HG03159 (cell line): ENCODE measurements around the gene KRTAP12-1.

ENCODE experiments used
- ATAC-seq: cut with Tn5 transposase; IDR thresholded peaks from one replicate; pipeline ENCODE4 v1.9.1; 2021; ENCODE audit warnings: mild to moderate bottlenecking, moderate library complexity; ENCODE audit not compliant: unreplicated experiment

KRTAP12-1 gene

DNA sequence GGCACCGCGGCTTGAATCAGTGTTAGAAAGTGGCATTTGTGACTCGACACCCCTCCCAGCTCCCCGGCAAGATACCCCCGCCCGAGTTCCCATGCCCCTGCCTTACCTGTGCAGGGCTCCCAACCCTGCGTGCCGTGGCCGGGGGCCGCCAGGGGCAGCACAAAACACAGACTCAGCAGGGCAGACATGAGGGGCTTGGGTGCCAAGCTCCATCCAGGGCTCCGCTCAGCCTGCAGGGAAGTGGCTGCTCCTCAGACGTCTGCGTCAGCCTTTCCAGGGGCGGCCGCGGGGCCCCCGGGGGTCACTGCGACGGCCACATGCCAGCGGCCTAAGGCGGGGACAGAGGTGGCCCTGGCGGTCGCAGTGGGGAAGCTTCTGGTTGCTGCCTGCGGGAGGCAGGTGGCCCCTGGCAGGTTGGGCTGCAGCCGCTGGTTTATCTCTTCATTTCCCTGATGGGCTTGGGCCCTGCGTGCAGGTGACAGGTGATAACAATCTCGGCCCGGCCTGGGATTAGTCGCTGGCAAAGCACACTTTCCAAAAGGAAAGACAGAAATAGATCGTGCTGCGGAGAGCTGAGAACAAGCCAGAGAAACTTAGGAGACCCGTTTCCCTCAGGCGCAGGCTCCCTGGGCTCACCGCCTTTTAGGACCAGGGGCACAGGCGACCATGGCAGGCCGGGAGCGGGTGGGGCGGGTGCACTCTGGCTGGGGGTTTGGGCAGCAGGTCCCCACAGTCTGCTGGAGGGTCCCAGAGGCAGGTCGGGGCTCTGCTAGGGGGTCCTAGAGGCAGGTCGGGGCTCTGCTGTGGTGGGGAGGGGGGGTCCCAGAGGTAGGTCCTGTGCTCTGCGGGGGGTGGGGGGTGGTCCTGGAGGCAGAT is 29.6 kb upstream of the KRTAP12-1 start, which contains the start of gene TSPEAR:
Gene TSPEAR (minus strand): TSS at position 246 of the 876 bp plus-strand sequence. CDS start 58 bp downstream, at position 188.
- no peak for ATAC-seq

GRCh38 chr21:44710756-44711326 is 28.9 kb upstream of the KRTAP12-1 start:
- no peak for ATAC-seq

GRCh38 chr21:44710294-44710665 is 28.3 kb upstream of the KRTAP12-1 start:
- no peak for ATAC-seq

- no peak for ATAC-seq
These were observed 27.7 kb upstream of the KRTAP12-1 start for GRCh38 chr21:44709426-44710293.

DNA sequence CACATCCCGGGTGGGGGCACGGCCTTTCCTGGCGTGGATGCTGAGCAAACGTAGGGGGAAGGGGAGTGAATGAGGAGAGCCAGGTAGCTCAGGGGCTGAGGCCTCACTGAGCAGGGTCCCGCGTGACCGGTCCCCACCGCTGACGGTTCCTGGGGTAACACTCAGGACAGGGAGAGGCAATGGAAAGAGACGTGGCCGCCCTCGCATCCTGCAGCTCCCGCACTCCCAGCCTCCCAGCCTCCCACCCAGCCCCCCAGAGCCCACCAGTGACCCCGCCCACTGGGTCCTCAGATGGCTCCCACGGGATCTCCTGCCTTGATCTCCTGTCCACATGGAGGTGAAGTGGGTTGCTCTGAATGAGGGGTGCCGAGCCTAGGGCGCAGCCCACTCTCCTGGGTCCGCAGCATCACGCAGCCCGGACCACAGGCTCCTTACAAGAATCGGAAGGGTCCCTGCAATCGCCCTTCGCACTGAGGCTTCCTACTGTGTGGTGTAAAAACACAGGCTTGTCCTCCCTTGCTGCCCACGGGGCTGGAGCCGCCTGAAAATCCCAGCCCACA is 27.0 kb upstream of the KRTAP12-1 start:
- ATAC-seq: no peak

GRCh38 chr21:44708213-44708865 is 26.4 kb upstream of the KRTAP12-1 start:
- ATAC-seq: no peak

DNA sequence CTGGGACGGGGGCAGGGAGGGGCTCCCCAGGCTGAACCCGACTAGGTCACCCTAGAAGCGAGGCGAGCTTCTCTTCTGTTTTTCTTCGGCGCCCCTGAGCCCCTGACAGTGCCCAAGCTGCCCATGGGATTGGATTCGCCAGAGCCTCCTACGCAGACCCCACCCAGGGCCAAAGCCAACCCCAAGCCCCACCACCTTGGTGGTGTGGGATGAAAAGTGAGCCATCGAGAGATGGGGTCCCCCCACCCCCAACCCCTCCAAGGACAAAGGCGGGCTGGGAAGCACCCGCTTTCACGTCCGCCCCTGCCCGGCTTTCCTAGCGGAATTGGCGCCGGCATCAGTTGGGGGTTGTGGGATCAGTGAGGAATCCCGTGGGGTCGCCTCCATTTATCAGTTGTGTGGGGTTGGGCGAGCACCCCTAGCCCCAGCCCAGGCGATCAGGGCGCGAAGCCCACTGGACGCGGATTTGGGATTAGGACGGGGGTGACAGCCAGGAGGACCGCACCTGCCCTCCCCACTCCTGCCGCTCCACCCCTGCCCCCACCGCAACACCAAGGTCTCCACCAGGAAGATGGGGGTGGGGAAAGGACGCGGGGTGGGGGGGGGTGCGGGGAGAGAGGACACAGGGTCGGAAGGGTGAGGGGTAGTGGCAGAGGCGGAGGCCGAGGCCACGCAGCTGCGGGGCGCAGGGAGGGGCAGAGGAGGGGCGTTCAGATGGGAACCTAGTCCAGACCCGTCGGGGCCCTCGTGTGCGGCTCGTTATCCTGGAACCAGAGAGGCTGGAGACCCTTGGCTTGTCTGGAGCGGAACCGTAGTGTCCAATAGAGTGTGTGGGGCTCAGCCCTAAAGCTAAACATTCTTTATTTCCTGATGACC is 25.0 kb upstream of the KRTAP12-1 start:
- no peak for ATAC-seq

- no peak for ATAC-seq
These were observed 24.2 kb upstream of the KRTAP12-1 start for GRCh38 chr21:44706026-44706705.

DNA sequence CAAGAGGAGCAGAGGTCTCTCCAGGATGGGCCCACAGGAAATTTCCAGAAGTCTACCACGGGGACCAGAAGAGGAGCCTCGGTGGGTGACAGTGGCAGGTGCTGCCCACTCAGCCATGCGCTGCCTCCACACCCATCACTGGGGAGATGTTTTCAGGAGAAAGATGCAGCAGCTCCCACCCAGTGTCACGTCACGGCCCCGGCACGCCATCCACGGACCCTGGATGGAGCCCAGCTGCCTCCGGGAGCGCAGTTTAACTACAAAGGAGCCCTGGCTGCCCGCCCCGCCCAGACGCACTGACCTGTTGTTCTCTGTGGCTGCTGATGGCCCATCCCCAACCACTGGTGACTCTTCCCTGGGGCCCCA is 22.7 kb upstream of the KRTAP12-1 start:
- no peak for ATAC-seq

DNA sequence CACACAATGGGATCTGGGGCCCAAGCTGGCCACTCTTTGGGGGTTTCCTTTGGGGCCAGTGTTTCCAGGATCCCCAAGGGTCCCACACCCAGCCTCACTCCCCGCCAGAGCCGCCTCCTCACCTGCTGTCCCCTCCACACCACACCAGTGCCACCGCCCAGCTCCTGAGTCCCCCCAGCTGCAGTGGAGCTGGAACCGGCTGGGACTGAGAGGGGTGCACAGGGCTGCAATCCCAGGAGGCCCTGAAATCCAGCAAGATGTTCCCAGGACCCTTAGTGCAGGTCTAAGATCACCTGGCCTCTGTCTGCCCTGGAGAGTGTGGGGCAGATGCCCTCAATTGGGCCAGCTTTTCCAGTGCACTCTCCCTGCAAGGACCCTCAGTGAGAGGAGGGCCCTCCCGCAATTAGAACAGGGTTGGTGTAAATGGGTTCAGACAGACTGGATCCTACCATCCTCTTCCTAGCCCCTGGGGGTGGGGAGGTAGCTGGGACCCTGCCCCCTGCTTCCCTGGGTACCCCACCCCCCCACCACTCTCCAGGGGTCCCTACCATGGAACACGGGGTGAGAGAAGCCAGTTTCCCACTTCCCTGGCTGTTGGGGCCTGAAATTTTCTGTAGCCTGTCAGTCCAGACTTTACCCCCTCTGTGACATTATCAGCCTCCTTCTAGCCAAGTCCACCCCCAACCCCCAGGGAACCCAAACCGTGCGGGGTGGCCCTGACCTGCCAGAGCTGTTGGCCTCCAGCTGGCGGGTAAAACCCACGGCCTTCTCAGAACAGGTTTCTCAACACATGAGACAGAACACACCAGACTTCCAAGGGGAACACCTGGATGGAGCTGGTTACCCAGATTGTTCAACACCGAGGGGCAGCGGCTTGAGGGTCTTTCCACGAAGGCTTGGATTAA is 22.0 kb upstream of the KRTAP12-1 start:
- ATAC-seq: no peak

DNA sequence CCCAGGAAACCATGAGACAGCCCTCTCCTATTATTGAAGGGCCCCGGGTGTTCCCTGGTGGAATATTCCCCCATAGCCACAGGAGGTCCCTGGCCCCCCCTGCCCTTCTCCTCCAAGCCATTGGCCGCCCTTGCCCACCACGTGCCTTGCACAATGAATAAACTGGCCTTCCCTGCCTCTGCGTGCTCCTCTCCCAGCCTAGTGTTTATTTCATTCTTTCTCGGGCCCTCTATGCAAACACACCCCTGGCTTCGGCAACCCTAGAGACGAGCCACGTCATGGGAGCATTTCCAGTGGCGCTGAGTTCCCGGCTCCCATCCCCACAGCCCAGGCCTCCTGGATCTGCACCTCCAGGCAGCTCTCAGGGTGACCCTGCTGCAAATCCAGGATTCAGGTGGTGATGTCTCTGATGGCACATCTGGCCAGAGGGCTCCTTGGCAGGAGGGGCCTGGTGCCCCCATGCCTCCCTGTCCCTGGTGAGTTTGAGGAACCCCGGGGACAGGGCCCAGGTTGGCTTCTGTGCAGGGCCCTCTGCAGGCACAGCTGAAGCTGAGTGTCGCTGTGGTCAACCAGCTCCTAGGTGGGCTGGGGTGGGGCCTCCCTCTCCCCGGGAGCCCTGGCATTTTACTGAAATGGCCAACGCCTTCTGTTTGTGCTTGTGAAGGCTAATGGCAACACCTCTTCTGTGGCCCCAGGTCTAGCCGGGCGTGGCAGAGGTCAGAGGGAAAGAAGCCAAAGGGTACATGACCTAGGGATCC is 21.2 kb upstream of the KRTAP12-1 start:
- no peak for ATAC-seq

- no peak for ATAC-seq
These were observed 20.4 kb upstream of the KRTAP12-1 start for GRCh38 chr21:44702111-44702972.

DNA sequence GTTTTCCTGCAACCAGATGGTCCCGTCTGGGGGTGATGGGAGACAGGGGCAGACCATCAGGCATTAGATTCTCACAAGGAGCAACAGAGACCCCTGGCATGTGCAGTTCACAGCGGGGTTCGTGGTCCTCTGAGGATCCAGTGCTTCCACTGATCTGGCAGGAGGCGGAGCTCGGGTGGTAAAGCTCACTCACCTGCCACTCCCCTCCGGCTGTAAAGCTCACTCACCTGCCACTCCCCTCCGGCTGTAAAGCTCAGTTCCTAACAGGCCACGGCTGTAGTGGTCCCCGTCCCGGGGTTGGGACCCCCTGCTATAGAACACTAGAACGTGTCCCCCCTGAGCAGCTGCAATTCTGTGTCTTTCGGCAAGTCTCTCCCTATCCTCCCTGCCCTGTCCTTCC is 19.6 kb upstream of the KRTAP12-1 start:
- ATAC-seq: no peak

GRCh38 chr21:44701023-44701400 is 19.0 kb upstream of the KRTAP12-1 start:
- no peak for ATAC-seq

DNA sequence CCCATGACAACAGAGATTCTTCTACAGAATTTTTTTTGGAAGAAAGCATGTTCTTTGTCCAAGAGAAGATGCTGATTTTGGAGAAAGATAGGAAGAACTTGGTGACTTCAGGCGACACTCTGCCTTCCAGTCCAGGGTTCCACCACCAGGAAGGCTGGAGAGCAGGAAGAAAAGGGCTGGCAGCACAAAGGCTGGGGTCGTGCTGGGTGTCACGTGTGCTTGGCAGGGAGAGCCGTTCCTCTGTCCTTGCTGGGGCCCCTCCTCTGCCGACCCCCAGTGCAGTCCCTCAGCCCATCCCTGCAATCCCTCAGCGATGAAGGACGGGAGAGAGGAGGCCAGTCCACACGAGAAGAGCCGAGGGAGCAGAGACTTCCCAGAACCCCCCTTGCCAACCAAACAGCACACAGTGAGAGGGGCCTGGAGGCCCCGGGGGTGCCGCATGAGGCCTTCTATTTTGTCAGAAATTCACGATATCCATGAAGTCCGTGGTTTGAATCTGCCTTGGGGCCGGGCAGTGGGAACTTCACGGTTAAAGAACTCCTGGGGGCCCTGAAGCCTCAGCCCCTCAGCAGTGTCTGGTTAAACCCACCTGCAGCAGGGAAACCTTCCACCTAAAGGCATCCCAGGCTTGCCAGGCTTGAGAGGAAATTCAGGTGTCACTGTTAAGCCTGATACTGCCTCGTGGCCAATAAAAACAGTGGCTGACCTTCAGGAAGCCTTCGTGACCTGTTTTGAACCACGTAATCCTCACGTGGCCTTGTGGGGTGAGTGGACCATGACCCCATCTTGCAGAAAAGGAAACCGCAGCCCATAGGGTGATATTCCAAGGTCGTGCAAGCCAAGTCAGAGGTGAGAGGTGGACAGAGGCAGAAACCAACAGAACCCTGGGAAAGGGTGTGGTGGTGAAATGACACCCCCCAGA is 18.4 kb upstream of the KRTAP12-1 start:
- no peak for ATAC-seq
